ENCODE data around the gene CTIF. TPM values are rescaled to one million over a fixed set of nuclear protein-coding genes. Genes with fewer than 3 reads are reported as not detected.
A peak's percentile ranks its signal among the peaks of the same experiment; 100 is the strongest.

Gene CTIF
- total RNA-seq, 1 donor from 2014 or later, result 48.5 TPM

GRCh38 chr18:48847807-48848486 is 309.1 kb downstream of the CTIF start:
- no peak for DNase-seq (ENCODE audit: extremely low spot score, unreplicated experiment)
- H3K27me3 Mint-ChIP-seq, result no peaks in the 10 kb centered on the region
- H3K4me3 Mint-ChIP-seq, result no peak overlapping the region
- H3K27ac Mint-ChIP-seq, result peak overlapping the region; percentile 75
- peaks cover 14% of the 10 kb centered on the region for H3K9me3 Mint-ChIP-seq
- H3K36me3 Mint-ChIP-seq, result peaks cover 23% of the 10 kb centered on the region
- H3K4me1 Mint-ChIP-seq (ENCODE audit: unreplicated experiment), result peaks cover 65% of the 10 kb centered on the region
- TF ChIP-seq CTCF (conservative IDR thresholded peaks at IDR 0.05), result no peak

GRCh38 chr18:48848641-48849143 is 309.9 kb downstream of the CTIF start:
- Mint-ChIP-seq H3K9me3 (peaks cover 14% of the 10 kb centered on the region), H3K27ac (peak overlapping the region; percentile 79), H3K27me3 (no peaks in the 10 kb centered on the region), H3K36me3 (peaks cover 23% of the 10 kb centered on the region), H3K4me1 (ENCODE audit: unreplicated experiment) (peaks cover 66% of the 10 kb centered on the region), H3K4me3 (peak overlapping the region; percentile 42)
- TF ChIP-seq CTCF (conservative IDR thresholded peaks at IDR 0.05), result no peak
- no peak for DNase-seq (ENCODE audit: extremely low spot score, unreplicated experiment)

GRCh38 chr18:48850822-48851598 is 312.2 kb downstream of the CTIF start:
- TF ChIP-seq CTCF (conservative IDR thresholded peaks at IDR 0.05), result no peak
- Mint-ChIP-seq H3K4me3 (peak overlapping the region; percentile 44), H3K27ac (peak overlapping the region; percentile 76), H3K4me1 (ENCODE audit: unreplicated experiment) (peaks cover 62% of the 10 kb centered on the region), H3K36me3 (peaks cover 24% of the 10 kb centered on the region), H3K27me3 (no peaks in the 10 kb centered on the region), H3K9me3 (peaks cover 10% of the 10 kb centered on the region)
- DNase-seq (ENCODE audit: extremely low spot score, unreplicated experiment), result no peak

- Mint-ChIP-seq H3K4me3 (no peak overlapping the region), H3K27ac (peak overlapping the region; percentile 76), H3K4me1 (ENCODE audit: unreplicated experiment) (peaks cover 66% of the 10 kb centered on the region), H3K27me3 (no peaks in the 10 kb centered on the region), H3K36me3 (peaks cover 24% of the 10 kb centered on the region), H3K9me3 (peaks cover 5% of the 10 kb centered on the region)
- no peak for DNase-seq (ENCODE audit: extremely low spot score, unreplicated experiment)
- TF ChIP-seq CTCF (conservative IDR thresholded peaks at IDR 0.05), result no peak
Measured at GRCh38 chr18:48851599-48851960, 312.7 kb downstream of the CTIF start.

- no peak for TF ChIP-seq CTCF (conservative IDR thresholded peaks at IDR 0.05)
- peak overlapping the region; percentile 67 for H3K27ac Mint-ChIP-seq
- H3K27me3 Mint-ChIP-seq, result no peaks in the 10 kb centered on the region
- H3K4me3 Mint-ChIP-seq, result no peak overlapping the region
- peaks cover 5% of the 10 kb centered on the region for H3K9me3 Mint-ChIP-seq
- H3K36me3 Mint-ChIP-seq, result peaks cover 26% of the 10 kb centered on the region
- H3K4me1 Mint-ChIP-seq (ENCODE audit: unreplicated experiment), result peaks cover 68% of the 10 kb centered on the region
- DNase-seq (ENCODE audit: extremely low spot score, unreplicated experiment), result no peak
Measured at GRCh38 chr18:48852292-48852691, 313.5 kb downstream of the CTIF start.
